HG03025 (cell line): Measurements from ENCODE around the gene RPS6KC1.
"Not testable (repeated sequence)": the region's sequence is repeated elsewhere in the genome, so short reads cannot be mapped to it uniquely, and the experiment has no call there.

Source experiments
- ATAC-seq: cut with Tn5 transposase; IDR thresholded peaks from one replicate; pipeline ENCODE4 v1.9.1; 2021; ENCODE audit warnings: mild to moderate bottlenecking, moderate library complexity; ENCODE audit not compliant: unreplicated experiment, low FRiP score

RPS6KC1 gene

DNA sequence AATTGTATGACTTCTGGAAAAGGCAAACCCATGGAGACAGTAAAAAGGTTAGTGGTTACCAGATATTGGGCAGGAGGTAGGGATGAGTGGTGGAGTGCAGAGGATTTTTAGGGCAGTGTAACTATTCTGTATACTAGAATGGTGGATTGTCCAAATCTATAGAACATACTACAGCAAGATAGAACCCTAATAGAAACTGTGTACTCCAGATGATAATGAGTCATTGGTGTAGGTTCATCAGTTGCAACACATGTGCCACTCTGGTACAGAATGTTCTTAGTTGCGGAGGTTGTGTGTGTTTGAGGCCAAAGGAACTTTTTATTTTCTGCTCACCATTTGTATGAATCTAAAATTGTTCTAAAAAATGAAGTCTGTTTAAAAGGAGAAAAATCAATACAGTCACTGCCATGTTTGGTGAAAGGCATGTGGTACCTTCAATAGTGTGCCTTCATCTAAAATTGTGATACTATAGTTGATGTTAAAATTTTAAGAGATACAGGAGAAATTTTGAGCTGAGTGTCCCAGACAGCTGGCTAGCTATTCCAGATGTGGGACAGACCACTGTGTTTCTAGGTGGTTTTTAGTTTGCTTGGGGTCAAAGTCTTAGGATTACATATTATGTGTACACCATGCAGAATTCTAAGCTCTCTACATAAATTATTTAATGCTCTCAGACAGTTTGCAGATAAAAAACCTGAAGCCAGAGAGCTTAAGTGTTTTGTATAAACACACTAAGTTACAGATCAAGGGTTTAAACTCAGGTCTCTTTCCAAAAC, 150.5 kb downstream of the RPS6KC1 start:
- ATAC-seq, result no peak

DNA sequence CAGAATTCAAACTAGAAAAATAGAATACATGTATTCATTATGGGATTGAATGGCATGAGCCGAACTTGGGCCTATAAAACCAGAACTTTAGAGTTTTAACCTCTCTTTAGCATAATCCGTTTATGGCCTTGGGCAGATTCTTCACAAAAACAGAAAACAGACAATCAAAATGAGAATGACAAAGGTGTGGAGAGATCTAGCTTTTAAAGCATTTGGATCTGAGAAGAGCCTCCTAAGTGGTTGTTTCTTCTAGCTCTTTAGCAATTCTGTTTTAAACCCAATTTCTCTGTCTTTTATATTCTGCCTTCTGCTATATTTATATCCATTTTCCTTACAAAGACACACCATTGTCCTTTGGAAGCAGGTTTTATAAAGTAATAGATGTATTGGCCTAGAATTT, 160.2 kb downstream of the RPS6KC1 start:
- no peak for ATAC-seq

DNA sequence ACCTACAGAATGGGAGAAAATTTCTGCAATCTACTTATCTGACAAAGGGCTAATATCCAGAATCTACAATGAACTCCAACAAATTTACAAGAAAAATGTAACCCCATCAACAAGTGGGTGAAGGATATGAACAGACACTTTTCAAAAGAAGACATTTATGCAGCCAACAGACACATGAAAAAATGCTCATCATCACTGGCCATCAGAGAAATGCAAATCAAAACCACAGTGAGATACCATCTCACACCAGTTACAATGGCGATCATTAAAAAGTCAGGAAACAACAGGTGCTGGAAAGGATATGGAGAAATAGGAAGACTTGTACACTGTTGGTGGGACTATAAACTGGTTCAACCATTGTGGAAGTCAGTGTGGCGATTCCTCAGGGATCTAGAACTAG, 168.0 kb downstream of the RPS6KC1 start:
- ATAC-seq, result not testable (repeated sequence)

DNA sequence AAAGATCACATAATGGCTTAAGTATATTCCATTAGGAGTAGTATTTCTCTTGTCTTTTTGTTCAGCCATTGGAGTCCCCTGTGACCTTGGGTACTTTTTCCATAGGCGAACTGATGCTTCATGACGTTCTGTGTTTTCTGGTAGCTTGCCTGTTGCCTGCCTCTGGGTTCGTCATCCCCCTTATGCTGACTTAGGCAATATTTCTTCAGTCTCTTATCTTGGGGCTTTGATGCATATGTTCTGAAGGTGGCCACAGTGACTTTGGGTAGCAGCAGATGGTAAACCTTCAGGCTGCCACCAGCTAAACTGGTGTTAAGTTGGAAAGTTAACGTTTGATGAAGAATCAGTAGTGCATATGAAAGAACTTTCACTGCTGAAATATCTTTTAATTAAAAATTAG, 170.2 kb downstream of the RPS6KC1 start:
- ATAC-seq, result no peak

DNA sequence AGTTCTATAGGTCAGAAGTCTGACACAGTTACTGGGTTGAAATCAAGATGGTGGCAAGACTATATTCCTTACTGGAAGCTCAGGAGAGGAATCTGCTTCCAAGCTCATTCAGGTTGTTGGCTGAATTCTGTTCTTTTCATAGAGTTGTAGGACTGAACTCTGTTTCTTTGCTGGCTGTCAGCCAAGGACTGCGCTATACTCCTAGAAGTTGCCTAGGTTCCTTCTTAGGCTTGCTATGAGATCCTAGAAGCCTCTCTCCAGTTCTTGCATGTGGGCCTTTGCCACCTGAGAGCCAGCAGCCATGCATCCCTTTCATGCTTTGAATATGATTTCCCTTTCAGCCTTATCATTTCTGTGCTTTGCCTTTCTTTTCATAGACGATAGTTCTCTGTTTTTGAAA, 176.4 kb downstream of the RPS6KC1 start:
- ATAC-seq, result no peak

DNA sequence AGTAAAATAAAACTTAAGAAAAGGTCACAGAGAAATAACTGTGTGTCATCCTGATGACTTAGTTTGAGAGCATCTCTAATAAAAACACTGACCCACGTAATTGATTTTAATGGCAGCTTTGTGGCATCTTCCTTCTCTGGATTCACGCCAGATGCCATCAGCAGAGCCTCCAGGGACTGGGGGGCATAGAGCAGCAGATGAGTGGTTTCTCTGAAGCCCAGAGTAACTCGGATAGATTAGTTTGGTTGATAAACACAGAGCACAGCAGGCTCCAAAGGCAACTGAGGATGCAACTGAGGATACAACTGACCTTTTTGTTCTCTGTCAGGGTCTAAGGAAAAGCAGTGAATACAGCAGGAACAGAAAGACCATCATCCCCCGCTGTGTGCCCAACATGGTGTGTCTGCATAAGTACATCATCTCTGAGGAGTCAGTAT, 180.8 kb downstream of the RPS6KC1 start:
- ATAC-seq, result no peak

DNA sequence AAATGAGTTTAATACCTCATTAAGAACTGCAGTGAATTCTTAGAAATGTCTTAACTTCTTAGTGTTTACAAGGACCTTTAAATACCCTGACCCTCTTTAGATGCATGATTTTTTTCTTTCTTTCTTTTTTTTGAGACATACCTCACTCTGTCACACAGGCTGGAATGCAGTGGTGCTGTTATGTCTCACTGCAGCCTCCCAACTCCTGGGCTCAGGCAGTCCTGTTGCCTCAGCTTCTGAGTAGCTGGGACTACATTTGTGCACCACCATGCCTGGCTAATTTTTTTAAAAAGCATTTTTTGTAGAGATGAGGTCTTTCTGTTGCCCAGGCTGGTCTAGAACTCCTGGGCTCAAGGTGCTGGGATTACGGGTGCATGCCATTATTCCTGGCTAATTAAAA, 191.8 kb downstream of the RPS6KC1 start:
- ATAC-seq, result no peak

DNA sequence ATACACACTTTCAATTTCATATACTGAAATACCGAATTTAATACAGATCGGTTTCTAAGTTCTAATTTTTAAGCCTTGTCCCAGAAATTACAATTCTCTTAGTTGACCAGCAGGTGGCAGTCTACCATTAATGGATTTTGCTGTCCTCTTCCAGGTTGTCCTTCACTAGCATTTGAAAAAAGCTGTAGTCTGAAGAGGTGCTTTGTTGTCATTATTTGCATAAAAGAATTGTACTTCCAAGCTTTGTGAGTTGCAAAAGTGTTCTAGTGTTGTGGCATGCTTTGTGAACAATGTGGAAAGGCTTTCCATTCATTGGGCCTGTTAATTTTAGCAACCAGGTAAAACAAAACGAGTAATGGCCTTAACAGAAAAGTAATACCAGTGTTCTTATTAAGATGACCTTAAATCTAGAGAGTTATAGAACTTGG, 193.6 kb downstream of the RPS6KC1 start:
- no peak for ATAC-seq

DNA sequence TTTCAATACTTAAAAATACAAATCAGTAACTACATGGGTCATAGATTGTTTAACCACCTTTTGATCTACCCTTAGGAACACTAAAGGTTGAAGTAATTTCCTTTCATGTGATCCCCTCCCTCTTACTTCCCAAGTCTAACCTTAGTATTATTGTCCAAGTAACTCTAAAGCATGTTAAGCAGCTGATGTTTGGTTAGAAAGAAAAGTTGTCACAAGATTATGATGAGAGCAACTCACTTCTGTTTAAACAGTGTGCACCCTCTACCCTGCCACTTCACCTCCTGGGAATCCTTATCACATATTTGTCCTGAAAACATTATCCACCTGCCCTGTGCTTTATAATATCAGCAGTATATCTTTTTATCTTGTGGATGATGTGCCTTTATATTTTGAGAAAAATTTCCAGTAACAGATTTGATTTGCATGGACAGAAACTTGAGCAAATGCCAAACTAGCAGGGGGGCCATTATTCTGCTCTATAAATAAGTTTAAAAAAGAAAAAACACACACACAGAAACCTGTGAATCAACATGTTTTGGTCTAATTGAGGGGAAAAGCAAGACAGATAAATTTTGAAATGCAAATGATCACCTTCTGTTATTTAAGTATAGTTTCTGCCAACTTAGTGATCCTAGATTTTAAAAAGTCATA, 194.3 kb downstream of the RPS6KC1 start:
- ATAC-seq, result no peak

DNA sequence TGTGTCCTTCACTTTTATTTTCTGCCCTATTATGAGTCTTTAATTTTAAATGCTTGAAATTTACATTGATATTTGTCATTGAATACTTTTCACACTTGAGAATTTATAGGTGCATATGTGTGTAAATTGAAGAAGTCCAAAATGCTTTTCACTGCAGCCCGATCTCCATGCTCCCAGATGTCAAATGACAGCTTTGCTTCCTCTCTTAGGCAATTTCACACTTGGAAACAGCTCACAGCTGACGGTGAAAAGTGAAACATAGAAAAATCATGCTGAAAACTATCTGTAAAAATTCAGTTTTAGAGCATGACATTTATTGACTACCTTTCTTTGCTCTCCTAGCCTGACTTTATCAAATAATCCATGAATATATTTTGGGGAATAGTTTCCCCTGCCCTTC, 196.0 kb downstream of the RPS6KC1 start:
- ATAC-seq, result no peak

DNA sequence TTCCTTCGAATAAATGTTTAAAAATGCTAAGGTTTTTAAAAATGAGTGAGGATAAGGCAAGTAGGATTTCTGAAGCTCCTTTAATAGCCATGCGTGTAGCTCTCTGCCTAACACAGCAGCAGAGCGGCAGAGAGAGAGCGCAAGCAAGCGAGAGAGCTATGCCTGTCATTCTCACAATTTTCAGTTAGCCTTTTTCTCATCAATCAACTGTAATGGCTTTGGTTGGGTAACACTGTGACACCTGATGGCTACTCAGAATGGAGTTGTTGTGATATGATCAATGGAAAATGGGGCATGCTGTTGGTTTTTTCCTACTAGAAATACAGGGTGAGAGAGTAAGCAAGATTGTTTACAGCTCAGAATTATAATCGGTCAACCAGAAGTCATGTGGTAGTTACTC, 198.4 kb downstream of the RPS6KC1 start:
- no peak for ATAC-seq

DNA sequence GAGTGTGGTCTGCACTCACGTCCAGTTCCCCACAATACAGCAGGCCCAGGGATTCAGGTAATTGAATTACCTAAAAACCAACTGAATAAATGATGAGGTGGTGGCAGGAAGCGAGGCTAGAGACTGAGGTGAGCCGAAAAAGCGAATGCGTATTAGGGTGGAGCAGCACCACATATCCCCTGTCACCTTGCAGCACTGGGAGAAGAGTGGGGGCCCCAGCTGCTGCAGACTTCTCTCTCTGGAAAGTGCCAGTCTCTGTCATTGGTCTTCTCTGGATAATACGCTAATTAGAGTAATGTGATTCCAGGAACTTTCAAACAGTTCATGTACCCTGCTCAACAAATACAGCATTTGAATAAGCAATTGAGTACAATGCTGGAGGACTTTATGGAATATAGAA, 199.0 kb downstream of the RPS6KC1 start:
- no peak for ATAC-seq

DNA sequence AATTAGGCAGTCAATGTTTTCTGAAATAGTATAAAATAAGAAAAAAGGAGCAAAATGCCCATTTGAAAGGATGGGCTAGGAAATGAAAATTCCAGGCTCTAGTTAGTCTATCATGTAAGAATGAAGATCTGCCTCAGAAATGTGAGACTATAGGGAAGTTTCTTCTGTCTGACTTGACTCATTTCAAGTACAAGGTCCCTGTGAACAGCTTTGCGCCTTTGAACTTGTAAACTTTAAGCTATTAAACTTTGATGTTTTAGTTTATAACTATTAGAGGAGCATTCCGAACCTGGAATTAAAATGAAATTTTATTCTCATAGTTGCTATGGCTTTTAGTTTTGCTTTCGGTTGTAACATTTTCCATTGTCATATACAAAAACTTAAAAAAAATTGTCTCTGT, 199.4 kb downstream of the RPS6KC1 start:
- no peak for ATAC-seq

DNA sequence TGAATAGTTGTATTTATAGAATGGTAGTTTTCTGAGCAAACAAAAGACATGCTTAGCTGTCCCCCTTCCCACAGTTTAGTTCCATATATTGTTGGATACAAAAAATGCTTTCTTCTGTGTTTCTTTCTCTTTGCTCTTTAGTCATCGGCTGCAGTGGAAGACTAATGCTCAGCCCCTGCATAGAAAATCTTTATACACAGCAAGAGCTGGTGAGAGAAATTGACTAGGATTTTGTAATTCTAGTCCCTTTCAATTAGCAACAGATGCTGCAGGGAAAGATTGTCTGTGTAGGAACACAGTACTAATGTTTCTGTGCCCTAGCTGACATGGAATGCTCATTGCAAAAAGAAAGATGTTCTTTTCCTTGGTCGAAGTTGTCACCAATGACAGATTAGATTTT, 200.9 kb downstream of the RPS6KC1 start:
- ATAC-seq, result no peak

DNA sequence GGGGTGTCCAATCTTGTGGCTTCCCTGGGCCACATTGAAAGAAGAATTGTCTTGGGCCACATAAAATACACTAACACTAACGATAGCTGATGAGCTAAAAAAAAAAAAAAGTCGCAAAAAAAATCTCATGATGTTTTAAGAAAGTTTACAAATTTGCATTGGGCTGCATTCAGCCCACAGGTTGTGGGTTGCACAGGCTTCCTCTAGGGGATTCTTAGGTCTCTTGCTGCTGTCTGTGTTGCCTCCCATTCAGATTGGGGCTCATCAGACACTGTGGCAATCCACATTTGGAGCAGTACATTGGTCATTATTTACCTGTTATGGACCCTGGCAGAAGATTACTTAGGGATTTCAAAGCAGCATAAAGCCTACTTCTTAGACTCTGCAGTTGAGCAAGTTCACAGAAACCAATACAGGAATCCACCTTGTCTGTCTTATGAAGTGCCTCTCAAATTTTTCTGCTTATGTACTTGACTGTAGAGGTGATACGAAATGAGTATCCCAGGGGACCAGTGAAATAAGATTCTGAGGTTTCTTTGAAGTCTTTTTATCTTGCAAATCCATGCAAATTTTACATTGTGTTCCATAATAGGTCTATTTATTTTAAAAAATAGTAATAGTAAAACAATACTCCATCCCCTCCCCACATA, 205.5 kb downstream of the RPS6KC1 start:
- ATAC-seq, result no peak

DNA sequence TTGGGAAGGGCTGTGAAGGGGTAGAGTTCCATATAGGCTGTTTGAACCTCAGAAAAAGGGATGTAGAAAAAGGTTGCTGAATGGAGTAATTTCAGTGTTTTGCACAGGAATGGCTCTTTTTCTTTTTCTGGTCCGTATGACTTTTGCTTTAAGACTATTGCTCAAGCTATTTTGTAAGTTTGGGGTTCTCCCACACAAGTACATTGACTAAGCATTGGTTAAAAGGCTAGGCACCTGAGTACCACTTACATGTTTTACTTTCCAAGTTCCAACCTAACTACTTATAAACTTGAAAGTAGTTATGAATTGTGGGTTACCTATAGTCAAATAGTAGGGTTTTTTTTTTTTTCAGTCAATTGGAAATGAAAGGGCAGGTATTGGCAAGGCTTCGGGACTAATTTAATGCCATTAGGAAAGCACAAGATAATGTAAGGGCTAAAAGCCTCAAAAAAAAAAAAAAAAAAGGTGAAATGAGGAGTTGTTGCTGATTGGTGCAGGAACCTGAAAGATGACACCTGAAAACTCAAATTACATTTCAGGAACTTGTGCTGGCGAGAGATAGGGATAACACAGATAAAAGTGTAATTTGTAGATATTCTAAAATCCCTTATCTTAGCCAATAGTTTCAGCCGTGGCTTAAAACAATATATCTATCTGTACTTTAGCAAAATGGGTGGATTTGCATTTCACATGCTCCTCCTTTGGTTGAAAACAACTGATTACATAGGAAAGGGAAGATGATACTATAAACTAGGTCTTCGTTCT, 209.5 kb downstream of the RPS6KC1 start:
- no peak for ATAC-seq

DNA sequence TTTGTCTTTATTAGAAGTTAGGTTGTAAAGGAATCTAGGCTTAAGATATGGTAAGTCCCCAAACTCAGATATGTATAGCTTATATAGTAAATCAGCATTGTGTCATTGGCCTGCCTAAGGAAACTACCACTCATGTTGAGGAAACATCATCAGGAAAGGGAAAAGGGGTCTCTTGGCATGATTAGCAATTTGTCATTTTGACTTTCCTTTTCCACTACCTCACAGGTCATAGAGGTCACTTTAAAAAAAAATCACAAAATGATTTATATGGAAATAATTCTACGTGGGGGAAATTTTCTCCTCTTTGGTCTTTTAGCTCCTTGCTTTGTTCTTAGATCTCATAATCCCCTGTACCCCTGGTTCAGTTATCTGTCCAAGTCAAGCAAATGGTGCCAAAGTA, 213.5 kb downstream of the RPS6KC1 start:
- ATAC-seq, result no peak

DNA sequence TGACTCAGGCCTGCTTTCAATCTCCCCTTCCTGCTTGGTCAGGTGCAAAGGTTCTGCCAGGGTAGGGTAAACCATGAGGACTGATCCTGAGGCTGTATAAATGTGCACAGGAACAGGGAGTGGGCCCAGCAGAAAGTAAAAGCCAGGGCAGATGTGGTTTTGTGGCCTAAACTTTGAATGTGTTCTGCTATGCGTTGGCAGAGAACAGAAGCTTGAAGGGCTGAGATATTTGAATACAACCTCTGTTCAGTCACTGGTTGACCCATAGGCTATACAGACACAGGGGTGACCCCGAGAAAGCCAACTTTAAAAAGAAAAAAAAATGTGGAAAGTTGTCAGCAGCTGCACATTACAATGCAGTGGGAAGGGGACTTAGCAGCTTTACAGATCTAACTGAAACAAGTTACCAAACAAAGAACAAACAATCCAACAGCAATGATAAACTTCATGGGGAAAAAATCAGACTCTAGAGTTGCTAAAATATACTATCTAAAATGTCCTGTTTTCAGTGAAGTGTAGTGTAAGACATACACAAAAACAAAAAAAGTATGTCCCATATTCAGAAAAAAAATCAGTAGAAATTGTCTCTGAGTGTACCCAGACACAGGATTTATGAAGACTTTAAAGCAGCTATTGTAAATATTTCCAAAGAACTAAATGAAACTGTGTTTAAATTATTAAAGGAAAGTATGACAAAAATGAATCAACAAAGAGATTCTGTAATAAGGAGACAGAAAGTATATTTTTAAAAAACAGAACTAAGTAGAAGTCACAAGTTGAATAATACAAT, 216.1 kb downstream of the RPS6KC1 start:
- no peak for ATAC-seq

DNA sequence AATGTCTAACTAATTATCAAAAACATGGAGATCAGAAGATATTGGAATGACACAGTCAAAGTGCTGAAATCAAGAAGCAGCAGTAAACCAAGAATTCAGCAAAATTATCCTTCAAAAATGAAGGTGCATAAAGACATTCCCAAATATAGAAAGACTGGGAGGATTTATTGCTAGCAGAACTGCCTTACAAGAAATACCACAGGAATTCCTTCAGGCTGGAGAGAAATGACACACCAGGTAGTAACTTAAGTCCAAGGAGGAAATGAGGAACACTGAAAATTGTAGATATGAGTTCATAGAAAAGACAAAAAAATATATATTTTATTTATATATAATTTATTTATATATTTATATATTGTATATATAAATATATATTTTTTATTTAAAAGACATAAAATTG, 217.2 kb downstream of the RPS6KC1 start:
- ATAC-seq, result no peak

DNA sequence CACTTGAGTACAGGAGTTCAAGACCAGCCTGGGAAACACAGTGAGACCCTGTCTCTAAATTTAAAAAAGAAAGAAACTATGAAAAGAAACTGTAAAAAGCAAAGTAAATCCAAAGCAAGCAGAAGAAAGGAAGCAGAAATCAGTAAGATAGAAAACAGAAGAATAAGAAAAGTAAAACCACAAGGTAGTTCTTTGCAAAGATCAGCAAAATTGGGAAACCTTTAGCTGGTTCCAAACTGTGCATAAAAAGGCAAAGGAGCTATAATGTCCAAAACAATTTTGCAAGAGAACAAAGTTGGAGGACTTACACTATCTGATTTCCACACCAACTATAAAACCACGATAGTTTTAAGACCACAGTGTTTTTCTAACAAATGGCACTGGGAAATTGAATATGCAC, 218.8 kb downstream of the RPS6KC1 start:
- no peak for ATAC-seq
